Astrocyte (in vitro differentiated cells and primary cell): ENCODE measurements around the gene CPZ. TPM values are rescaled to one million over a fixed set of nuclear protein-coding genes. Genes with fewer than 3 reads are reported as not detected.

Experiments
- DNase-seq: peaks from one replicate; pipeline ENCODE4 v3.0.0-alpha.2; 2010; ENCODE audit warnings: low read depth
- FAIRE-seq: peaks from 2 replicates; lab custom pipeline; 2011; peaks lifted over from hg19 to GRCh38; lab: Jason Lieb, UNC
- H2AFZ ChIP-seq: 2 replicates; pipeline ENCODE4 v1.6.0; 2012; ENCODE audit warnings: low read depth, low read length, inconsistent platforms
- H3K27ac ChIP-seq: 2 replicates; pipeline ENCODE4 v1.5.1; 2011; ENCODE audit warnings: low read depth, low read length, inconsistent platforms
- H3K27me3 ChIP-seq: 2 replicates; pipeline ENCODE4 v1.6.0; 2011; ENCODE audit warnings: low read length, inconsistent platforms; ENCODE audit not compliant: insufficient read depth
- H3K36me3 ChIP-seq: 2 replicates; pipeline ENCODE4 v1.5.1; 2011; ENCODE audit warnings: low read length, inconsistent platforms; ENCODE audit not compliant: insufficient read depth
- H3K4me1 ChIP-seq: 2 replicates; pipeline ENCODE4 v1.5.1; 2011; ENCODE audit warnings: low read length, inconsistent platforms; ENCODE audit not compliant: insufficient read depth
- H3K4me2 ChIP-seq: 2 replicates; pipeline ENCODE4 v1.6.0; 2012; ENCODE audit warnings: low read length, inconsistent platforms
- H3K4me3 ChIP-seq: 2 replicates; pipeline ENCODE4 v1.5.1; 2011; ENCODE audit warnings: low read depth, mild to moderate bottlenecking, low read length, inconsistent platforms; ENCODE audit not compliant: insufficient read depth
- H3K79me2 ChIP-seq: 2 replicates; pipeline ENCODE4 v1.6.0; 2012; ENCODE audit warnings: mild to moderate bottlenecking, low read length, inconsistent platforms; ENCODE audit not compliant: insufficient read depth
- H3K9ac ChIP-seq: 2 replicates; pipeline ENCODE4 v1.6.0; 2012; ENCODE audit warnings: mild to moderate bottlenecking, low read length, inconsistent platforms
- H3K9me3 ChIP-seq: 2 replicates; pipeline ENCODE4 v1.5.1; 2012; ENCODE audit warnings: low read depth, mild to moderate bottlenecking, low read length, inconsistent platforms; ENCODE audit not compliant: insufficient read depth
- H4K20me1 ChIP-seq: 2 replicates; pipeline ENCODE4 v1.6.0; 2012; ENCODE audit warnings: low read length, inconsistent platforms; ENCODE audit not compliant: insufficient read depth
- H3K27ac Mint-ChIP-seq: one replicate; pipeline ENCODE4 v1.8.0; 2021; ENCODE audit warnings: mild to moderate bottlenecking, mixed read lengths; ENCODE audit not compliant: unreplicated experiment
- H3K27me3 Mint-ChIP-seq: one replicate; pipeline ENCODE4 v1.8.0; 2021; ENCODE audit warnings: low read depth, mixed read lengths; ENCODE audit not compliant: unreplicated experiment
- H3K36me3 Mint-ChIP-seq: one replicate; pipeline ENCODE4 v1.8.0; 2021; ENCODE audit warnings: low read depth, mixed read lengths; ENCODE audit not compliant: unreplicated experiment
- H3K4me1 Mint-ChIP-seq: one replicate; pipeline ENCODE4 v1.8.0; 2021; ENCODE audit warnings: low read depth, mixed read lengths; ENCODE audit not compliant: unreplicated experiment
- H3K4me3 Mint-ChIP-seq: one replicate; pipeline ENCODE4 v1.8.0; 2021; ENCODE audit warnings: mild to moderate bottlenecking, moderate library complexity, mixed read lengths; ENCODE audit not compliant: unreplicated experiment
- H3K9me3 Mint-ChIP-seq: one replicate; pipeline ENCODE4 v1.8.0; 2021; ENCODE audit warnings: mild to moderate bottlenecking, mixed read lengths; ENCODE audit not compliant: unreplicated experiment
- CTCF ChIP-seq: IDR thresholded peaks from 2 replicates; pipeline ENCODE4 v1.5.1; 2011; ENCODE audit warnings: low read depth, mild to moderate bottlenecking, inconsistent platforms, low read length, moderate library complexity; ENCODE audit not compliant: insufficient read depth
- EZH2 ChIP-seq: IDR thresholded peaks from 2 replicates; pipeline ENCODE4 v1.6.1; 2012; ENCODE audit warnings: mild to moderate bottlenecking, low read length, inconsistent platforms; ENCODE audit not compliant: insufficient read depth
- total RNA-seq: library from RNA; stranded (reverse); gene quantifications from 2 replicates; pipeline ENCODE4 v1.2.1, GENCODE V29; 2021

The CPZ gene
- total RNA-seq, 1 donor from 2014 or later, result 6.3 TPM

- H3K4me1 Mint-ChIP-seq, result peaks cover 15% of the 10 kb centered on the region
- FAIRE-seq (no peak), DNase-seq (no peak)
- H3K4me2 ChIP-seq, result no peak overlapping the region
- H3K9me3 ChIP-seq, result no peaks in the 10 kb centered on the region
- no peak for TF ChIP-seq EZH2
- no peak for TF ChIP-seq CTCF
- H3K36me3 Mint-ChIP-seq, result no peaks in the 10 kb centered on the region
- no peaks in the 10 kb centered on the region for H3K36me3 ChIP-seq
- H2AFZ ChIP-seq, result no peak overlapping the region
- H3K9me3 Mint-ChIP-seq, result no peaks in the 10 kb centered on the region
- H3K4me3 Mint-ChIP-seq, result no peak overlapping the region
- no peak overlapping the region for H3K9ac ChIP-seq
- H3K79me2 ChIP-seq, result no peaks in the 10 kb centered on the region
- peaks cover 14% of the 10 kb centered on the region for H3K27me3 Mint-ChIP-seq
- H3K4me3 ChIP-seq, result no peak overlapping the region
- H3K27ac Mint-ChIP-seq, result no peak overlapping the region
- H3K27ac ChIP-seq, result no peak overlapping the region
- no peaks in the 10 kb centered on the region for H3K27me3 ChIP-seq
- no peaks in the 10 kb centered on the region for H3K4me1 ChIP-seq
- H4K20me1 ChIP-seq, result no peaks in the 10 kb centered on the region
Measured at GRCh38 chr4:8664976-8665375, 72.4 kb downstream of the CPZ start.

- peaks cover 15% of the 10 kb centered on the region for H3K4me1 Mint-ChIP-seq
- Histone ChIP-seq H4K20me1 (no peaks in the 10 kb centered on the region), H3K9ac (no peak overlapping the region), H3K4me3 (no peak overlapping the region), H3K79me2 (no peaks in the 10 kb centered on the region), H3K4me2 (no peak overlapping the region), H3K27me3 (no peaks in the 10 kb centered on the region), H2AFZ (no peak overlapping the region), H3K9me3 (no peaks in the 10 kb centered on the region), H3K36me3 (no peaks in the 10 kb centered on the region), H3K4me1 (no peaks in the 10 kb centered on the region), H3K27ac (no peak overlapping the region)
- no peaks in the 10 kb centered on the region for H3K9me3 Mint-ChIP-seq
- no peak overlapping the region for H3K27ac Mint-ChIP-seq
- TF ChIP-seq EZH2, result no peak
- TF ChIP-seq CTCF, result no peak
- H3K27me3 Mint-ChIP-seq, result peaks cover 13% of the 10 kb centered on the region
- H3K36me3 Mint-ChIP-seq, result no peaks in the 10 kb centered on the region
- H3K4me3 Mint-ChIP-seq, result no peak overlapping the region
- FAIRE-seq, result no peak
- DNase-seq, result no peak
Measured at GRCh38 chr4:8665406-8666360, 73.1 kb downstream of the CPZ start.

GRCh38 chr4:8666581-8666980 is 74.0 kb downstream of the CPZ start:
- H3K4me3 Mint-ChIP-seq, result no peak overlapping the region
- no peaks in the 10 kb centered on the region for H4K20me1 ChIP-seq
- H3K27ac Mint-ChIP-seq, result no peak overlapping the region
- H3K27ac ChIP-seq, result no peak overlapping the region
- H3K4me3 ChIP-seq, result no peak overlapping the region
- H3K36me3 Mint-ChIP-seq, result no peaks in the 10 kb centered on the region
- peaks cover 15% of the 10 kb centered on the region for H3K4me1 Mint-ChIP-seq
- DNase-seq (no peak), FAIRE-seq (no peak)
- TF ChIP-seq CTCF (no peak), EZH2 (no peak)
- no peaks in the 10 kb centered on the region for H3K36me3 ChIP-seq
- no peak overlapping the region for H2AFZ ChIP-seq
- no peak overlapping the region for H3K4me2 ChIP-seq
- H3K9me3 ChIP-seq, result no peaks in the 10 kb centered on the region
- no peaks in the 10 kb centered on the region for H3K4me1 ChIP-seq
- H3K9ac ChIP-seq, result no peak overlapping the region
- H3K27me3 ChIP-seq, result no peaks in the 10 kb centered on the region
- H3K27me3 Mint-ChIP-seq, result peaks cover 19% of the 10 kb centered on the region
- H3K9me3 Mint-ChIP-seq, result no peaks in the 10 kb centered on the region
- H3K79me2 ChIP-seq, result no peaks in the 10 kb centered on the region
